ENCODE data around the gene NEK11.

DNA sequence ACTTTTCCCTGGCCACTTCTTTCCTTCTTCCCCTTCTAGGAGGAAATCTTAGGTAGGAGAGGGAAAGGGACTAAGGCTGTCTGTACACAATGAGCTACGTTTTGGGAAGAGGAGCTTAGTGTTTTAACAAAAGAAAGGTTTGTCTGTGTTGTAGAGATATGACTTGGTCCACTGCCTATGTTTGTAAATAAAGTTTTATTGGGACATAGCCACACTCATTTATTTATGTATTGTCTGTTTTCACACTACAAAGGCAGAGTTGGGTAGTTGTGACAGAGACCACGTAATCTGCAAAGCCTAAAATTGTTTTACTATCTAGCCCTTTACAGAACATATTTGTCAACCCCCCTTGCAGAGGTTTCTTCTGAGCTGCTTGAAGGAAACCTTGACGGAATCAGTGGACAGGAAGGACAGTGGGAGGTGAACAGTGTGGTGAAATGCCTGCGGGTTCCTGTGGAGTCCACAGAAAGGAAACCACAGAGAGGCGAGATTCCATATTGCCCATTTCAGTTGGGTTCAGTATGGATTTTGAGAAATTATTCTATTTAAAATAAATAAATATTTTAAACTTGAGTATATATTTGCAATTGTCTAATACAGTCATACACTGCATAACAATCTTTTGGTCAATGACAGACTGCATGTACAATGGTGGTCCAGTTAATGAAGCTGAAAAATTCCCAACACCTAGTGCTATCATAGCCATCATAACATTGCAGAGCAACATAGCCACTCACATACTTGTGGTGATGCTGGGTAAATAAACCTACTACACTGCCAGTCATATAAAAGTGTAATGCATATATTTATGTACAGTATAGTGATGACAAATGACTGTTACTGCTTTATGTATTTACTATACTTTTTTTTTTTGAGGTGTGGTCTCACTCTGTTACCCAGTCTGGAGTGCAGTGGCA, 197.0 kb downstream of the NEK11 start:
- TF ChIP-seq EZH2 (IDR thresholded peaks at IDR 0.05; ENCODE audit: low read depth): no peak
- TF ChIP-seq, protein P1, sequence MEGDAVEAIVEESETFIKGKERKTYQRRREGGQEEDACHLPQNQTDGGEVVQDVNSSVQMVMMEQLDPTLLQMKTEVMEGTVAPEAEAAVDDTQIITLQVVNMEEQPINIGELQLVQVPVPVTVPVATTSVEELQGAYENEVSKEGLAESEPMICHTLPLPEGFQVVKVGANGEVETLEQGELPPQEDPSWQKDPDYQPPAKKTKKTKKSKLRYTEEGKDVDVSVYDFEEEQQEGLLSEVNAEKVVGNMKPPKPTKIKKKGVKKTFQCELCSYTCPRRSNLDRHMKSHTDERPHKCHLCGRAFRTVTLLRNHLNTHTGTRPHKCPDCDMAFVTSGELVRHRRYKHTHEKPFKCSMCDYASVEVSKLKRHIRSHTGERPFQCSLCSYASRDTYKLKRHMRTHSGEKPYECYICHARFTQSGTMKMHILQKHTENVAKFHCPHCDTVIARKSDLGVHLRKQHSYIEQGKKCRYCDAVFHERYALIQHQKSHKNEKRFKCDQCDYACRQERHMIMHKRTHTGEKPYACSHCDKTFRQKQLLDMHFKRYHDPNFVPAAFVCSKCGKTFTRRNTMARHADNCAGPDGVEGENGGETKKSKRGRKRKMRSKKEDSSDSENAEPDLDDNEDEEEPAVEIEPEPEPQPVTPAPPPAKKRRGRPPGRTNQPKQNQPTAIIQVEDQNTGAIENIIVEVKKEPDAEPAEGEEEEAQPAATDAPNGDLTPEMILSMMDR (conservative IDR thresholded peaks at IDR 0.05): no peak

Data from PC-9 (cell line).